IMR-90 (cell line): ENCODE data around the gene RSPH10B2.
"Not testable (repeated sequence)": the region's sequence is repeated elsewhere in the genome, so short reads cannot be mapped to it uniquely, and the experiment has no call there.

ENCODE experiments used
- CTCF ChIP-seq: conservative IDR thresholded peaks from 2 replicates; pipeline ENCODE4 v1.5.1; 2012; ENCODE audit warnings: mild to moderate bottlenecking, low read depth, low read length, improper control_type of control experiment
- POLR2A ChIP-seq: IDR thresholded peaks from 2 replicates; pipeline ENCODE4 v1.6.1; 2012; ENCODE audit warnings: mild to moderate bottlenecking, low read depth, low read length

- not testable (repeated sequence) for TF ChIP-seq CTCF, POLR2A
Observed at GRCh38 chr7:6835521-6835920, 81.6 kb downstream of the RSPH10B2 start.
